Naive thymus-derived CD8-positive, alpha-beta T cell (primary cell): ENCODE measurements around the gene SMAD3. TPM values are rescaled to one million over a fixed set of nuclear protein-coding genes. Genes with fewer than 3 reads are reported as not detected.

ENCODE experiments used
- ATAC-seq, 2 donors: fragments of 150-1000 bp; cut with Tn5 transposase in 1 of 2; sonication (Bioruptor Pico), chemical (Tn5 transposase) in 1 of 2; 1 replicate in 1 of 2; 2 replicates in 1 of 2; pipeline ENCODE4 v1.10.0; 2021; ENCODE audit warnings: mild to moderate bottlenecking in 2 of 2, moderate library complexity in 2 of 2
- POLR2A ChIA-PET: fragments of 350-600 bp; sonication (Branson Sonifier 250); formaldehyde crosslinking; loops from one replicate; lab custom pipeline; 2021; ENCODE audit warnings: antibody characterized with exemption; lab: Charles Lee
- DNase-seq, 10 donors: peaks; one replicate each; pipeline versions ENCODE4 v3.0.0 to v3.0.0-alpha.2; 2020 to 2022
- H3K27ac Mint-ChIP-seq, 10 donors: one replicate each; pipeline ENCODE4 v1.8.0; 2020 to 2022; ENCODE audit warnings: mild to moderate bottlenecking in 10 of 10, mixed read lengths in 10 of 10, moderate library complexity in 4 of 10, inconsistent platforms in 1 of 10
- H3K27me3 Mint-ChIP-seq, 5 donors: one replicate each; pipeline ENCODE4 v1.8.0; 2021 to 2022; ENCODE audit warnings: mixed read lengths in 5 of 5
- H3K36me3 Mint-ChIP-seq, 3 donors: one replicate each; pipeline ENCODE4 v1.8.0; 2020 to 2022; ENCODE audit warnings: mixed read lengths in 3 of 3, mild to moderate bottlenecking in 2 of 3, inconsistent platforms in 1 of 3
- H3K4me1 Mint-ChIP-seq, 4 donors: one replicate each; pipeline ENCODE4 v1.8.0; 2021 to 2022; ENCODE audit warnings: mixed read lengths in 4 of 4
- H3K4me3 Mint-ChIP-seq, 10 donors: one replicate each; pipeline ENCODE4 v1.8.0; 2020 to 2022; ENCODE audit warnings: mild to moderate bottlenecking in 10 of 10, mixed read lengths in 10 of 10, moderate library complexity in 6 of 10, inconsistent platforms in 1 of 10
- H3K9me3 Mint-ChIP-seq, 9 donors: one replicate each; pipeline ENCODE4 v1.8.0; 2020 to 2022; ENCODE audit warnings: mixed read lengths in 9 of 9, mild to moderate bottlenecking in 3 of 9, inconsistent platforms in 1 of 9, moderate library complexity in 1 of 9
- polyA plus RNA-seq, 3 donors: library from polyadenylated mRNA; unstranded; fragments of 300-500 nt; fragmentation: Illumina TruSeq; gene quantifications; one replicate each; pipeline ENCODE4 v1.2.3, GENCODE V29; 2021
- total RNA-seq, 8 experiments: library from RNA in 2 of 8; stranded (reverse) in 2 of 8; gene quantifications; one replicate each; pipeline ENCODE4 v1.2.3 and lab custom pipeline; 2021 to 2026

Gene SMAD3
- total and polyA plus RNA-seq, 5 experiments from 2014 or later, result 0.57 to 55.4 (median 4.2) TPM

DNA sequence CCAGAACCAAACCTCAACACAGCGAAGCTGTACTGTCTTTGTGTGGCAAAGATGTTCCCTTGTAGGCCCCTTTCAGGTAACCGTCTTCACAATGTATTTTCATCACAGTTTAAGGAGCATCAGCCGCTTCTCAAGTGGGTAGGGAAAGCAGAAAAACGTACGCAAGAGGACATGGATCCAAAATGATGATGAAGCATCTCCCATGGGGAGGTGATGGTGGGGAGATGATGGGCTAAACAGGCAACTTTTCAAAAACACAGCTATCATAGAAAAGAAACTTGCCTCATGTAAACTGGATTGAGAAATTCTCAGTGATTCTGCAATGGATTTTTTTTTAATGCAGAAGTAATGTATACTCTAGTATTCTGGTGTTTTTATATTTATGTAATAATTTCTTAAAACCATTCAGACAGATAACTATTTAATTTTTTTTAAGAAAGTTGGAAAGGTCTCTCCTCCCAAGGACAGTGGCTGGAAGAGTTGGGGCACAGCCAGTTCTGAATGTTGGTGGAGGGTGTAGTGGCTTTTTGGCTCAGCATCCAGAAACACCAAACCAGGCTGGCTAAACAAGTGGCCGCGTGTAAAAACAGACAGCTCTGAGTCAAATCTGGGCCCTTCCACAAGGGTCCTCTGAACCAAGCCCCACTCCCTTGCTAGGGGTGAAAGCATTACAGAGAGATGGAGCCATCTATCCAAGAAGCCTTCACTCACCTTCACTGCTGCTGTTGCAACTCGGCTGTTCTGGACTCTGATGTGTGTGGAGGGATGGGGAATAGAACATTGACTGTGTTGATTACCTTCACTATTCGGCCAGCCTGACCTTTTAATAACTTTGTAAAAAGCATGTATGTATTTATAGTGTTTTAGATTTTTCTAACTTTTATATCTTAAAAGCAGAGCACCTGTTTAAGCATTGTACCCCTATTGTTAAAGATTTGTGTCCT is 129.0 kb downstream of the SMAD3 start:
- DNase-seq (no peak), ATAC-seq (no peak)
- Mint-ChIP-seq H3K9me3 (no peaks in the 10 kb centered on the region), H3K4me1 (peaks cover 0 to 9% (median 4%) of the 10 kb centered on the region in 4 donors), H3K27ac (peak overlapping the region in 4 of 10 donors; percentile 36 to 56 (median 40)), H3K4me3 (no peak overlapping the region), H3K36me3 (peaks cover 0 to 25% (median 1%) of the 10 kb centered on the region in 3 donors), H3K27me3 (no peaks in the 10 kb centered on the region)
- POLR2A ChIA-PET, result no interaction called here

DNA sequence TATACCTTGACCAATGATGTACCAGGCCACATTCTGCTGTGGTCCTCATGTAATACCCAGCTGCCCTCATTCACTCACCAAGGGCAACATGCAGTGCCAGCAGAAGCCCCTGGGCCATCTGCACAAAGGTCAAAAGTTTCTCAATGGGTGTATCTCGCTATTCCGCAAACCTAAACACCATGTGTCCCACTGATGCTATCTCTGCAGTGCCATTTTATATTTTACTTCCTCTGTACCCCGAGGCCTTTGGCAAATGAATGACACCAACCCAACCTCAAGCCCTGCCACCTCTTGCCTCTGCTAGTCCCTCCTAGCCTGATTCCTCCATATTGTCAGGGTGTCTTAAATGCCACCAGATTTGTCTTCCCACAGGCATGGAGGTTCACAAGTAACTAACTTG is 129.9 kb downstream of the SMAD3 start:
- H3K27me3 Mint-ChIP-seq, result no peaks in the 10 kb centered on the region
- H3K36me3 Mint-ChIP-seq, result peaks cover 0 to 29% (median 1%) of the 10 kb centered on the region in 3 donors
- ATAC-seq (no peak), DNase-seq (no peak)
- H3K27ac Mint-ChIP-seq, result peak overlapping the region in 4 of 10 donors; percentile 9 to 44 (median 27)
- POLR2A ChIA-PET, result no interaction called here
- no peaks in the 10 kb centered on the region for H3K9me3 Mint-ChIP-seq
- H3K4me3 Mint-ChIP-seq, result no peak overlapping the region
- peaks cover 0 to 9% (median 4%) of the 10 kb centered on the region in 4 donors for H3K4me1 Mint-ChIP-seq

DNA sequence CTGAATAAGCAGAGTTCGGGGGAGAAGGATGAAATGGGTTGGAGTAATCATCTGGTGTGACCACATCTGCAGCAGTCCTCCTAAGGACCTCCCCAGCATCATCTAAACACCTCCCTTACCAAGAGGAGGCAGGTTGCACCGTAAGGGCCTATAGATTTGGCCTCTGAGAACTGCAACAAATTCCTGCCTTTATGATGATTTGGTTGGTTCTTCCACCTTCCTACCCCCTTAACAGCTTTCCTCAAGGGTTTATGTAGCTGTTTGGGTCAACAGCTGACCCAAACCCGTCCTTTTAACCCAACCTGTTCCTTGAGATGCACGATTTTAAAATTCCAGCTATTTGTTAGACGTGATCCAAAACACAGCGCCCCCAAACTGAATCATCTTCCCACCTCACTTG is 130.8 kb downstream of the SMAD3 start:
- ATAC-seq (no peak), DNase-seq (no peak)
- Mint-ChIP-seq H3K27ac (peak overlapping the region in 3 of 10 donors; percentile 2 to 63 (median 53)), H3K27me3 (no peaks in the 10 kb centered on the region), H3K36me3 (peaks cover 0 to 33% (median 0%) of the 10 kb centered on the region in 3 donors), H3K4me1 (peaks cover 0 to 9% (median 4%) of the 10 kb centered on the region in 4 donors), H3K9me3 (no peaks in the 10 kb centered on the region), H3K4me3 (no peak overlapping the region)
- POLR2A ChIA-PET, result no interaction called here

DNA sequence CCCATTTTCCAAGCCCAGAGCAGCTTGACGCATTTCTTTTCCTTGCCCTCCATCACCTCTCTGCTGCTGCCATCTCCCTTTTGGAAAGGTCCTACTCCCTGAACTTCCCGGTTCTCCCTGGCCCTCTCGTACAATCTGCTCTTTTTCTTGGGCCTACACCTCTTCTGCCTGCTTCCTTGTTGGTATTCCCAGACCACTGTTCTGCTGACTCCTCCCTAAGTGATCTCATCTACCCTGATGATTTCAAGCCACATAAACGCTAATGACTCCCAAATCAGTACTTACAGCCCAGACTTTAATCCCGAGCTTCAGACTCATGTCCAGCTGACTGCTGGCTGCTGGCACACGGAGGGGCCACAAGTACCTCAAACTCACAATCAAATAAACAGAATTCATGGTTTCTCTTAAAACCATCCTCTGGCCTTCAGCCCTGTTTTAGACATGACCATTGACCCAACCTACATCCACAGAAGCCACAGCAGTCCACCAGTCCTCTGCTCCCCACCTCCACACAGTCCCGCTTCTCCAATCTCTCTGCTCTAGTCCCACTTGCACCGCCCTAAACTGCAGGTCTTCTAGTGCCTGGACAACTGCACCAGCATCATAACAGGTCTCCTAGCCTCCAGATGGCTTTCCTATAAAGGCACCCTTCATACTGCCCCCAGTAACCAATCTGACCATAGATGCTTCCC is 131.4 kb downstream of the SMAD3 start:
- Mint-ChIP-seq H3K36me3 (peaks cover 0 to 38% (median 0%) of the 10 kb centered on the region in 3 donors), H3K9me3 (no peaks in the 10 kb centered on the region), H3K27me3 (no peaks in the 10 kb centered on the region), H3K27ac (peak overlapping the region in 8 of 10 donors; percentile 18 to 63 (median 44)), H3K4me3 (no peak overlapping the region), H3K4me1 (peaks cover 0 to 9% (median 4%) of the 10 kb centered on the region in 4 donors)
- POLR2A ChIA-PET, result no interaction called here
- ATAC-seq (no peak), DNase-seq (no peak)

DNA sequence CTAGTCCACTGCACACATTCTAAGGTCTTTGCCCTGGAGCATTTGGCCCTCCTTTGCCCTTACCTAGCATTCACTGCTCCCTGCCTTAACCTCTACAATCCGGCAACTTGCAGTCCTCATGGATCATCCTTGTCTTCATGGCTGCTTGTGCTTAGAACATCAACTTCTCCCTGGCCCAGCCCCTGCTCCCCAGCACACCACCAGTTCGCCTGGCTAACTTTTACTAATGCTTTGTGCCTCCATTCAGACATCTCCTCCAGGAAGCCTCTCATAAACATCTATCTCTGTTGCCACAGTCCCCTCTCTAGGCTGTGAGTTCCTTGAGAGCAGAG is 131.9 kb downstream of the SMAD3 start:
- Mint-ChIP-seq H3K9me3 (no peaks in the 10 kb centered on the region), H3K4me1 (peaks cover 0 to 9% (median 4%) of the 10 kb centered on the region in 4 donors), H3K27ac (peak overlapping the region in 7 of 10 donors; percentile 18 to 63 (median 47)), H3K4me3 (no peak overlapping the region), H3K36me3 (peaks cover 0 to 43% (median 0%) of the 10 kb centered on the region in 3 donors), H3K27me3 (no peaks in the 10 kb centered on the region)
- POLR2A ChIA-PET, result no interaction called here
- ATAC-seq, result no peak
- DNase-seq, result peak in 1 of 10 donors; percentile 52

DNA sequence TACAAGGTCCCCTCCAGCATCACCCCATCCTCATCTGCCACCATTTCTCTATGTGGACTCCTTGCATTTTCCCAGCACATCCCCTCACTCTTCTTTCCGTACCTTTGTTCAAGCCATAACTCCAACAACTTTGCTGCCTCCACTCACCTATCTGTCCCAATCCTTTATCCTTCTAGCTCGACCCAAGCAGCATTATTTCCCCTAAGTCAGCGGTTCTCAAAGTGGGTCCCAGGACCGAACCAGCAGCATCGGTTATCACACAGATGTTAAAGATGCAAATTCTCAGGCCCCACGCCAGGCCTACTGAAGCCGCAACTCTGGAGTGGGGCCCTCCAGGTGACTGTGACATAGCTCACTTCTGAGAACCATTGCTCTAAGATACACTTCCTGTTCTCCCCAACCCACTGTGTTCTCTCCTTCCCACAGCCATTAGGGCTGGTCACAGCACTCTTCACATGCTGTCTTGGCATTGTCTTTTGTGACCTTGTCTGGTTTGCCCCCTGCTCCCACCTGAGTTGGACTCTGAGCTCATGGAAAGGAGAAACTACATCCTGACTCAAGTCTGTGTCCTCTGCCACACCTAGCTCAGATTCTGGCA is 132.9 kb downstream of the SMAD3 start:
- POLR2A ChIA-PET, result no interaction called here
- Mint-ChIP-seq H3K27ac (peak overlapping the region in 9 of 10 donors; percentile 0 to 82 (median 61)), H3K9me3 (no peaks in the 10 kb centered on the region), H3K4me3 (no peak overlapping the region), H3K36me3 (peaks cover 0 to 52% (median 2%) of the 10 kb centered on the region in 3 donors), H3K27me3 (no peaks in the 10 kb centered on the region), H3K4me1 (peaks cover 0 to 9% (median 4%) of the 10 kb centered on the region in 4 donors)
- no peak for DNase-seq
- ATAC-seq, result no peak

DNA sequence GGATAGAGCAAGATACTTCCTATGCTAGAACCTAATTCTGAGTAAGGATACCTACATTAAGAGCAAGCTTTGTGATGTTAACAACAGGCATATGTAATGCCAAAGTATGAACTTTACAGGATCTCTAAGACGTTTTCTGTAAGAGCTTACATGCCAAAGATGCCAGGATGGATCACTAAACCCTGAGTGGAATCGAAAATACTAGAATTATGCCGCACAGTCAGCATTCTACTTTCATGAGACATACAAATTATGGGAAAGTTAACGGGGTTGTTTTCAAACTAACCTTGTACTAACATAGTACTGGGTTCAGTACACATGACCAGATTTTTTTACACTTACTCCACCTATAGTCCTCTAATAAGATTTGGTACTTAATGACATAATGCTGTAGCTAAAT is 134.0 kb downstream of the SMAD3 start:
- Mint-ChIP-seq H3K9me3 (no peaks in the 10 kb centered on the region), H3K27me3 (no peaks in the 10 kb centered on the region), H3K27ac (peak overlapping the region in 1 of 10 donors; percentile 21), H3K4me3 (no peak overlapping the region), H3K36me3 (peaks cover 0 to 57% (median 5%) of the 10 kb centered on the region in 3 donors), H3K4me1 (peaks cover 0 to 6% (median 4%) of the 10 kb centered on the region in 4 donors)
- ATAC-seq (no peak), DNase-seq (no peak)
- POLR2A ChIA-PET, result no interaction called here

DNA sequence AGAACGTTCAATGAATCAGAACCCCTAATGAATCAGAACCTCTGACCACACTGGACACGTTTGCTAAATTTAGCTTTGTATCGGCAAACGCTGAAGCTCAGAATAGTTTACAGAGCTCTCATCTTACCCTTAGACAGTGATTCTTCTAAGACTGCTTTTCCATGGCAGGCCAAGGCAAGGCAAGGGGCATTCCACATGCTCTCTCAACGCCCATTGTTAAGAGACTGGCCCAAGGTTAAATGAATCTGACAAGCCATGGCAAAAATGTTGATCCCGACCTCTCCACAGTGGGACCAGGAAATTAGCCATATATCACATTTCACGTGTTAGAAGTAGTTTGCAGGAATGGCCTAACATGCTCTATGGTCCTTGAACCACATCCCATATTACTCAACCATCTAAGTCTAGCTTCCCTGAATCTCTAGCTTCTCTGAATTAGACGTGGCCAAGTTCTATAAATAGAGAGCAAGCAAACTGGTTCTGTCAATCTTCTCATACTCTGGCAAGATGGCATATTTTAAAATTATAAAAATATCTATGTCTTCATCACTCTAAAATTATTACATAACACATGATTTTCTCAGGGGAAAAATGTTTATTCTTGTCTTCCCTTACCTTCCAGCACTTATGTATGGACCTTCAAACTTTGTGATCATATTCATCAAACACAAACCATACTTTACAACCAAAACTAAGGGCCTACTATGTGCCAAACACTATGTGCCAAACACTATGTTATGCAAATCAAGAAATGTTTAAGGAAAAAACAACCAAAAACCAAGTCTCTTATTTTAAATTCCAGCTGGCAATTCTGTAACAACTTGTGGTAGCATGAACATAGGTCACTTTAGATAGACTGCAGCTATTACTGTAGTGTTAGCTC is 134.7 kb downstream of the SMAD3 start:
- Mint-ChIP-seq H3K27me3 (no peaks in the 10 kb centered on the region), H3K36me3 (peaks cover under 1 to 62% (median 5%) of the 10 kb centered on the region in 3 donors), H3K9me3 (no peaks in the 10 kb centered on the region), H3K4me1 (peaks cover 0 to 6% (median 4%) of the 10 kb centered on the region in 4 donors), H3K4me3 (no peak overlapping the region), H3K27ac (no peak overlapping the region)
- POLR2A ChIA-PET, result no interaction called here
- ATAC-seq (no peak), DNase-seq (no peak)

DNA sequence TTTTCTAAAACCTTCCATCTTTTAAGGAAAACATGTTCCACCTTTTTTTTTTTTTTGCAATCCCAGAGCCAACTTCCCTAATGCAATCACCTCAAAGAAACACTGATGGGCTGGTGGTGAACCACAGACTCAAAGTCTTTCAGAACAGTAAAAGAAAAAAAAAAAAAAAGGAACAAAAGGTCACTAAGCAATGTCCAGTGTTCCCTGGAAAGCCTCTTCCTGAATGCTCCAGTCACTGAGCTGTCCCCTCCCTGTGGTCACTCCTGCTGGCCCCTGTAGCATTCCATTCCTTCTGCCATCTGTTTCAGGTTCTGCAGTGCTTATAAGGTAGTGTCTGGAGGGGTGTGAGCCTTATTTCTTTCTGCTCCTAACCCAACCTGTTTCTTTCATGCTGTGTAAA is 135.7 kb downstream of the SMAD3 start:
- H3K36me3 Mint-ChIP-seq, result peaks cover 6 to 70% (median 13%) of the 10 kb centered on the region in 3 donors
- no peak overlapping the region for H3K4me3 Mint-ChIP-seq
- H3K27ac Mint-ChIP-seq, result peak overlapping the region in 2 of 10 donors; percentile 8 to 51
- no peak for ATAC-seq
- POLR2A ChIA-PET, result no interaction called here
- H3K9me3 Mint-ChIP-seq, result no peaks in the 10 kb centered on the region
- no peak for DNase-seq
- peaks cover 0 to 6% (median 4%) of the 10 kb centered on the region in 4 donors for H3K4me1 Mint-ChIP-seq
- no peaks in the 10 kb centered on the region for H3K27me3 Mint-ChIP-seq

DNA sequence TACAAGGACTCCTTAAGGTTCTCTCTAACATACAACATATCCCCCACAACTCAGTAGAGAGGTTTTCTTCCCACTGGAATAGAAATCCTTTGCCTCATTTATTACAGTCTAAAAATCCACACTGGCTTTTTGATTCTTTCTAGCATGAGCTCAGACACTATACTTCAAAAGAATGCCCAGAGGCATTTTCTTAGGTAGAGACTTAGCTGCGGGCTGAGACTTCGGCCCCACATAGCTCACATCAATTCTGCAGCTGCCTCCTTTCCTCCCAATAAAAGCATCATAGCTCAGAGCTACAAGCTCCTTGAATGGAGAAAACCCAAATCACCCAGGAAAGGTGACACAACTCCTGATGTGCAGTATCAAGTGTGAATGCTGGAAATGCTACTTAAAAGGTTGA is 136.7 kb downstream of the SMAD3 start:
- ATAC-seq, result no peak
- Mint-ChIP-seq H3K9me3 (no peaks in the 10 kb centered on the region), H3K4me1 (peaks cover 0 to 6% (median 4%) of the 10 kb centered on the region in 4 donors), H3K4me3 (no peak overlapping the region), H3K27ac (peak overlapping the region in 1 of 10 donors; percentile 6), H3K27me3 (no peaks in the 10 kb centered on the region), H3K36me3 (peaks cover 6 to 71% (median 15%) of the 10 kb centered on the region in 3 donors)
- DNase-seq, result no peak
- POLR2A ChIA-PET, result no interaction called here

DNA sequence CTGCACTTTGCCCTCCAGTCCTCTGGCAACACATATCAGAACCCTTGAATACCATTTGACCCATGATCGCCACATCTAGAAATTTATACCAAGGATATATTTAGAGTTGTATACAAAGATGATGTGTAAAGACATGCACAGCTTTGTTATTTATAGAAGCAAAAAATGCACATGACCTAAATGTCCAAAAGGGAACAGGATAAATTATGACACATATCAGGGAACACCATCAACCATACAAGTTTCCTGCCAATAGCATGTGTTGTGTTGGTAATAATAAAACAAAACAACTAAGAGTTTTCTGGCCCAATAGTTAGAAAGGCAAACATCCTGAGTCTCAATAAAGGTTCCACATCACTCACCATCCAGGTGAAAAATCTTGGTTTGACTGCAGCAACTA is 137.6 kb downstream of the SMAD3 start:
- Mint-ChIP-seq H3K27me3 (no peaks in the 10 kb centered on the region), H3K4me1 (peaks cover 0 to 6% (median 3%) of the 10 kb centered on the region in 4 donors), H3K9me3 (no peaks in the 10 kb centered on the region), H3K36me3 (peaks cover 6 to 77% (median 15%) of the 10 kb centered on the region in 3 donors), H3K27ac (no peak overlapping the region), H3K4me3 (no peak overlapping the region)
- DNase-seq (no peak), ATAC-seq (no peak)
- POLR2A ChIA-PET, result interaction anchor here (0.6 kb wide), 1 partner anchor 43 kb away, joined by 5 read pairs; no protein-coding TSS in a partner anchor
